ENCODE measurements around the gene SMARCD3.

Gene SMARCD3

GRCh38 chr7:151229249-151229648 is 19.2 kb downstream of the SMARCD3 start:
- no peak overlapping the region for H3K4me3 ChIP-seq (ENCODE audit: low read length)
- no peak for TF ChIP-seq ZNF274 (IDR thresholded peaks at IDR 0.05; ENCODE audit: low read depth, low read length)

GRCh38 chr7:151228024-151228866 is 20.2 kb downstream of the SMARCD3 start:
- peak overlapping the region; percentile 73 for H3K4me3 ChIP-seq (ENCODE audit: low read length)
- no peak for TF ChIP-seq ZNF274 (IDR thresholded peaks at IDR 0.05; ENCODE audit: low read depth, low read length)

- no peak for TF ChIP-seq ZNF274 (IDR thresholded peaks at IDR 0.05; ENCODE audit: low read depth, low read length)
These were observed 21.4 kb downstream of the SMARCD3 start, which contains the start of gene ABCF2 for GRCh38 chr7:151226875-151227782. Gene ABCF2 (minus strand): TSS chr7:151227205. CDS start chr7:151226458, 747 bp downstream.

GRCh38 chr7:151226560-151226874 is 22.0 kb downstream of the SMARCD3 start:
- peak overlapping the region; percentile 82 for H3K4me3 ChIP-seq (ENCODE audit: low read length)
- no peak for TF ChIP-seq ZNF274 (IDR thresholded peaks at IDR 0.05; ENCODE audit: low read depth, low read length)

More at GRCh38 chr7:151226875-151227782, 21.4 kb downstream of the SMARCD3 start, which contains the start of gene ABCF2:
- peak within 1 kb of the TSS; percentile 82 for H3K4me3 ChIP-seq (ENCODE audit: low read length)

- peak overlapping the region; percentile 82 for H3K4me3 ChIP-seq (ENCODE audit: low read length)
- no peak for TF ChIP-seq ZNF274 (IDR thresholded peaks at IDR 0.05; ENCODE audit: low read depth, low read length)
These were observed 22.5 kb downstream of the SMARCD3 start for GRCh38 chr7:151225948-151226510.

- no peak for TF ChIP-seq ZNF274 (IDR thresholded peaks at IDR 0.05; ENCODE audit: low read depth, low read length)
- H3K4me3 ChIP-seq (ENCODE audit: low read length), result no peak overlapping the region
These were observed 24.8 kb downstream of the SMARCD3 start for GRCh38 chr7:151223728-151224127.

- H3K4me3 ChIP-seq (ENCODE audit: low read length), result no peak overlapping the region
- no peak for TF ChIP-seq ZNF274 (IDR thresholded peaks at IDR 0.05; ENCODE audit: low read depth, low read length)
These were observed 30.3 kb downstream of the SMARCD3 start for GRCh38 chr7:151218170-151218569.

GRCh38 chr7:151215396-151215795 is 33.1 kb downstream of the SMARCD3 start:
- H3K4me3 ChIP-seq (ENCODE audit: low read length), result no peak overlapping the region
- TF ChIP-seq ZNF274 (IDR thresholded peaks at IDR 0.05; ENCODE audit: low read depth, low read length), result no peak

- TF ChIP-seq ZNF274 (IDR thresholded peaks at IDR 0.05; ENCODE audit: low read depth, low read length), result no peak
- H3K4me3 ChIP-seq (ENCODE audit: low read length), result no peak overlapping the region
These were observed 34.7 kb downstream of the SMARCD3 start for GRCh38 chr7:151213826-151214225.

- no peak overlapping the region for H3K4me3 ChIP-seq (ENCODE audit: low read length)
- no peak for TF ChIP-seq ZNF274 (IDR thresholded peaks at IDR 0.05; ENCODE audit: low read depth, low read length)
These were observed 35.9 kb downstream of the SMARCD3 start for GRCh38 chr7:151212626-151213025.

GRCh38 chr7:151211155-151211772 is 37.2 kb downstream of the SMARCD3 start:
- TF ChIP-seq ZNF274 (IDR thresholded peaks at IDR 0.05; ENCODE audit: low read depth, low read length), result no peak
- no peak overlapping the region for H3K4me3 ChIP-seq (ENCODE audit: low read length)

- H3K4me3 ChIP-seq (ENCODE audit: low read length), result no peak within 1 kb of the TSS
- TF ChIP-seq ZNF274 (IDR thresholded peaks at IDR 0.05; ENCODE audit: low read depth, low read length), result no peak
These were observed 38.2 kb downstream of the SMARCD3 start, which contains the start of gene H2BK1 for GRCh38 chr7:151210087-151210854. Gene H2BK1 (minus strand): TSS chr7:151210488. CDS start chr7:151210318, 170 bp downstream.

- TF ChIP-seq ZNF274 (IDR thresholded peaks at IDR 0.05; ENCODE audit: low read depth, low read length), result no peak
These were observed 38.9 kb downstream of the SMARCD3 start for GRCh38 chr7:151209588-151209987.

More at GRCh38 chr7:151209588-151209987, 38.9 kb downstream of the SMARCD3 start:
- no peak overlapping the region for H3K4me3 ChIP-seq (ENCODE audit: low read length)
